Breast epithelium (tissue), 4 donors: ENCODE measurements around the gene SLC30A10. TPM values are rescaled to one million over a fixed set of nuclear protein-coding genes. Genes with fewer than 3 reads are reported as not detected.

ENCODE experiments used
- DNase-seq, 2 donors: peaks; one replicate each; pipeline ENCODE4 v3.0.0-alpha.2; 2019; ENCODE audit warnings: low spot score in 2 of 2
- H3K27ac ChIP-seq, 2 donors: fragments of 200-600 bp; sonication (generic) in 1 of 2; one replicate each; pipeline ENCODE4 v1.5.1; 2016 to 2019; ENCODE audit warnings: mild to moderate bottlenecking in 1 of 2
- H3K27me3 ChIP-seq, 2 donors: fragments of 200-600 bp; sonication (generic) in 1 of 2; one replicate each; pipeline versions ENCODE4 v1.5.1 to v1.6.0; 2017 to 2019; ENCODE audit warnings: control low read depth in 1 of 2, mild to moderate bottlenecking in 1 of 2
- H3K36me3 ChIP-seq: fragments of 200-600 bp; one replicate; pipeline ENCODE4 v1.5.1; 2019
- H3K4me1 ChIP-seq, 2 donors: fragments of 200-600 bp; sonication (generic); one replicate each; pipeline ENCODE4 v1.5.1; 2016 to 2019; ENCODE audit warnings: control low read depth in 1 of 2
- H3K4me3 ChIP-seq, 3 donors: fragments of 200-600 bp; sonication (generic); 1 replicate in 2 of 3; 2 replicates in 1 of 3; pipeline ENCODE4 v1.5.1; 2016 to 2019; ENCODE audit warnings: mild to moderate bottlenecking in 3 of 3, moderate library complexity in 2 of 3
- H3K9me3 ChIP-seq, 2 donors: fragments of 200-600 bp; sonication (generic) in 1 of 2; one replicate each; pipeline ENCODE4 v1.5.1; 2016 to 2019; ENCODE audit warnings: control low read depth in 1 of 2
- POLR2A ChIP-seq: fragments of 450-650 bp; IDR thresholded peaks from one replicate; pipeline ENCODE4 v1.6.1; 2016; ENCODE audit warnings: antibody characterized with exemption, mild to moderate bottlenecking, moderate library complexity
- POLR2AphosphoS5 ChIP-seq, 3 donors: sonication (generic); formaldehyde crosslinking; IDR thresholded peaks; one replicate each; pipeline ENCODE4 v1.6.1; 2017; ENCODE audit warnings: antibody characterized with exemption in 3 of 3
- intact Hi-C: fragments of 100-400 bp; cut with DNase I; formaldehyde crosslinking; loops from one replicate; pipeline ENCODE4 v1.15.1; 2023; ENCODE audit warnings: low total_unique reads
- total RNA-seq, 3 donors: library from RNA; depleted of rRNA; stranded (reverse); fragments of >200 nt; gene quantifications; one replicate each; pipeline ENCODE4 v1.1.0, GENCODE V29; 2016
- TF ChIP-seq, protein P1 (sequence below), 3 donors: fragments of 450-650 bp; IDR thresholded peaks; one replicate each; pipeline ENCODE4 v1.5.1; 2016 to 2017; ENCODE audit warnings: antibody characterized with exemption in 3 of 3, mild to moderate bottlenecking in 3 of 3, moderate library complexity in 3 of 3

The SLC30A10 gene
- not detected for total RNA-seq

DNA sequence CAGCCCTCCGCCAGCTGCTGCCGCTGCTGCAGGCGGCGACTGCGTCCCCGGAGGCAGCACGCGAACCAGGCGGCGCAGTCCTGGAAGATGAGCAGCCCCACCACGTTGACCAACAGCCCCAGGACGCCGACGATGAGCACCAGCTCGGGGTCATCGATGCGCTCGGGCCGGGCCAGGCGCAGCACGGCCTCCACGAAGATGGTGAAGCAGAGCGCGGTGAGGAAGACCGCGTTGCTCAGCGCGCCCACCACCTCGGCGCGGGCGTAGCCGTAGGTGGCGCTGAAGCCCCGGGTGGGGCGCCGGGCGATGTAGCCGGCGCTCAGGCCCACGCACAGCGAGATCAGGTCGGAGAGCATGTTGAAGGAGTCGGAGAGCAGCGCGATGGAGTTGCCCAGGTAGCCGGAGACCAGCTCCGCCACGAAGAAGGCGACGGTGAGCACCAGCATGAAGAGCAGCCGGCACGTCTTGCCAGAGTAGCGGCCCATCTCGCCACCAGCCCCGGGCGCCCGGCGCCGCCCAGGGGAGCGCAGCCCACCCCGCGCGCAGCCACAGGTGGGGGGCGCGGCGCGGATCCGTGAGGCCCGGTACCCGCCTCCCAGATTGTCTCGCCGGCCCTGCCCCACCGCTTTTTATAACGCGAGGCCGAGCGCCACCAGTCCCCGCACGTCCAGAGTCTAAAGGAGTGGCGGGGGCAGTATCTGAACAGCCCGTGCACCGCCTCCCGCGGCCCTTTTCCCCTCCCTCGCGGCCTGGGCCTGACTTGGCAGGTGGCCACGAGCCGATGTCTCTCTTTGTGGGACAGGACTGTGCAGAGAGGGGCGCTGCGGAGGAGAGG lies at the start of gene SLC30A10:
Gene SLC30A10, minus strand, starts transcription at position 602 of the 835 bp plus-strand sequence. Its CDS starts 117 bp downstream, at position 485.
- no peak for DNase-seq
- H3K4me3 ChIP-seq = peak within 1 kb of the TSS; percentile 36 to 65 (median 37)
- H3K9me3 ChIP-seq = no peaks in the 10 kb centered on the region
- peaks cover 0 to 19% of the 10 kb centered on the region in 2 donors for H3K27me3 ChIP-seq
- no peaks in the 10 kb centered on the region for H3K36me3 ChIP-seq
- H3K4me1 ChIP-seq = peaks cover 0 to 4% of the 10 kb centered on the region in 2 donors
- no peak for TF ChIP-seq POLR2A
- TF ChIP-seq, protein P1, sequence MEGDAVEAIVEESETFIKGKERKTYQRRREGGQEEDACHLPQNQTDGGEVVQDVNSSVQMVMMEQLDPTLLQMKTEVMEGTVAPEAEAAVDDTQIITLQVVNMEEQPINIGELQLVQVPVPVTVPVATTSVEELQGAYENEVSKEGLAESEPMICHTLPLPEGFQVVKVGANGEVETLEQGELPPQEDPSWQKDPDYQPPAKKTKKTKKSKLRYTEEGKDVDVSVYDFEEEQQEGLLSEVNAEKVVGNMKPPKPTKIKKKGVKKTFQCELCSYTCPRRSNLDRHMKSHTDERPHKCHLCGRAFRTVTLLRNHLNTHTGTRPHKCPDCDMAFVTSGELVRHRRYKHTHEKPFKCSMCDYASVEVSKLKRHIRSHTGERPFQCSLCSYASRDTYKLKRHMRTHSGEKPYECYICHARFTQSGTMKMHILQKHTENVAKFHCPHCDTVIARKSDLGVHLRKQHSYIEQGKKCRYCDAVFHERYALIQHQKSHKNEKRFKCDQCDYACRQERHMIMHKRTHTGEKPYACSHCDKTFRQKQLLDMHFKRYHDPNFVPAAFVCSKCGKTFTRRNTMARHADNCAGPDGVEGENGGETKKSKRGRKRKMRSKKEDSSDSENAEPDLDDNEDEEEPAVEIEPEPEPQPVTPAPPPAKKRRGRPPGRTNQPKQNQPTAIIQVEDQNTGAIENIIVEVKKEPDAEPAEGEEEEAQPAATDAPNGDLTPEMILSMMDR (IDR thresholded peaks at IDR 0.05) = no peak
- TF ChIP-seq POLR2AphosphoS5 (IDR thresholded peaks at IDR 0.05) = no peak
- intact Hi-C loops = no loop called here
- H3K27ac ChIP-seq = no peak within 1 kb of the TSS

DNA sequence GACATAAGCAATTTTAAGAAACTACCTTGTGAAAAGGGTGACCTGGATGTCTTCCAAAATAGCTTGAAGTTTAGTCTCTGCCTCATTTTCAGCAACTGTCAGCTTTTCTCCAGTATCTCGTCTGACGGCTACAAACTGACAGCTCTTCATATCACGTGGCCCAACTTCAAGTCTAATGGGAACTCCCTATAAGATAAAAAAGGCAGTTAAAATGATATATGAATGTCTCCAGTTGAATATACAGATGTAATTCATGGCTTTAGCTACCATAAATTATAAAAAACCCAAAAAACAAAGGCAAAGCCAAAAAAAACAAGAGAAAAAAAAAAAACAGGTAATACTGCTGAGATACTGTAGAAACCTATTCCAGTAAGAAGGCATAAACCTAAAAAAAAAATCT lies 44.9 kb upstream of the SLC30A10 start:
- Histone ChIP-seq H3K36me3 (peaks cover 1% of the 10 kb centered on the region), H3K27ac (no peak overlapping the region), H3K4me3 (no peak overlapping the region), H3K4me1 (no peaks in the 10 kb centered on the region), H3K9me3 (no peaks in the 10 kb centered on the region), H3K27me3 (no peaks in the 10 kb centered on the region)
- intact Hi-C loops = no loop called here
- no peak for TF ChIP-seq POLR2A
- TF ChIP-seq, protein P1 (IDR thresholded peaks at IDR 0.05) = no peak
- no peak for TF ChIP-seq POLR2AphosphoS5 (IDR thresholded peaks at IDR 0.05)
- no peak for DNase-seq

DNA sequence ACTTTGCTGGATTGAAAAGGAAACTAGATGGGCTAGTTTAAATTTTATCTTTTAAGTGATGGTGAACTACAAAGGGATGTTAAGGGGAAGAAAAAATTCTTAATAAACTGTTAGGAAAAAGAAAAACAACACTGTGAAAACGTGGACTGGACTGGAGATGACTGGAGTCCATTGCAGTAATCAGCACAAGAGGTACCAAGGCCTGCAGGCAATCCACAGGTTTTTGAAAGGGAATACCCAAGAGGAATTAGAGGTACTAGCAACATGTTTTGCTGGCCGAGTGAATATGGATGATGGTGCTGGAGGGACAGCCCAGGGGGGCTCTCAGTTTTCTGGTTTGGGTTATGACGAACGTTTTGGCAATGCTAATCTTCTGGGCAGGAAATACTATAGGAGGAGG lies 39.0 kb upstream of the SLC30A10 start:
- intact Hi-C loops = no loop called here
- Histone ChIP-seq H3K4me1 (no peaks in the 10 kb centered on the region), H3K4me3 (no peak overlapping the region), H3K36me3 (no peaks in the 10 kb centered on the region), H3K27ac (no peak overlapping the region), H3K9me3 (no peaks in the 10 kb centered on the region), H3K27me3 (no peaks in the 10 kb centered on the region)
- TF ChIP-seq POLR2A (no peak), POLR2AphosphoS5 (IDR thresholded peaks at IDR 0.05) (no peak)
- TF ChIP-seq, protein P1 (IDR thresholded peaks at IDR 0.05) = no peak
- DNase-seq = no peak

DNA sequence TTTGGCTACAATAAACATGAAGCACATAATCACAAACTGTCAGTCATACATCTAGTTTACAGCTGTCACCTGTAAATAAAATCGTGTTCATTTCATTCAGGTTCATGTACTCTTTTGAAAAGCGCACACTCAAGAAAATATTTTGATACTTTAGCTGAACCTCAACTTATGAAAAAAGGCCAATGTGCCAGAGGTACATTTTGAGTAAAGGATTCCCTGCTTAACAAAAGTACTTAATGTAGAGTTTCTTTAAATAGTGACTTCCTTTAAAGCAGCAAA lies 37.7 kb upstream of the SLC30A10 start:
- intact Hi-C loops = no loop called here
- no peak overlapping the region for H3K4me3 ChIP-seq
- DNase-seq = no peak
- no peaks in the 10 kb centered on the region for H3K27me3 ChIP-seq
- H3K9me3 ChIP-seq = no peaks in the 10 kb centered on the region
- TF ChIP-seq POLR2A (no peak), POLR2AphosphoS5 (IDR thresholded peaks at IDR 0.05) (no peak)
- TF ChIP-seq, protein P1 (IDR thresholded peaks at IDR 0.05) = no peak
- no peaks in the 10 kb centered on the region for H3K4me1 ChIP-seq
- H3K36me3 ChIP-seq = no peaks in the 10 kb centered on the region
- H3K27ac ChIP-seq = no peak overlapping the region

DNA sequence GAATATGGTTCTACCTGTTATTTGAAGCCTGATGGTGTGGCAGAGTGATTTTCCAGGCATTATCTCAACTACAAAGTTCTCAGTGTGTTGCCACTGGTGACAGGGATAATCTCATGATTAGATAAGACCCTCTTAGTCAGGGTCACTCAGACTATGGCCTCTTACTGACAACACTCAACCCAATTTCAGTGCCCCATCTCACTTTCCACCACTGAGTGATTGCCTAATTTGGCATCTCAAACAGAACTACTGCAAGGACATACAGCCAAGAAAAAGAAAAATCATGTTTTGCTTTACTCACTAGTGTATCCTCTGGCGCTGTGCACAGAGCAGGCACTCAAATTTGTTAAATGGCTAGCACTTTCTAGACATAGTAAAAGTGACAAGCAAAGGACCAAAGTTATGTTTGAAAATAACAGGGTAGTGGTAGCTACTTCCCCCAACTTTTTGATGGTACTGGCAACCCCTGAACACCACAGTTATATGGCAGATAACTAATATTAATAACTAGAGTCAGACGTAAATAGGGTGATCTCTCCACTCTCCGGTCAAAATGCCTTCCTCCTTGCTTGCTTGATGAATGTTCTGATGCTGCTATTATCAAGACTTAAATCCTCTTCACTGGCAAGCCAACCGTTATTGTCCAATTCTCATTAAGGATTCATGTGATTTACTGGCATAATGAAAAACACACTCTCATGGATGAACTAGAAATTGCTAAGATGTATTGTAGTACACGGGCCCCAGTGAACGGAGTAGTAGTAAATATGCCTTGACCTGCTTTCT lies 37.1 kb upstream of the SLC30A10 start:
- TF ChIP-seq POLR2A (no peak), POLR2AphosphoS5 (IDR thresholded peaks at IDR 0.05) (no peak)
- TF ChIP-seq, protein P1 (IDR thresholded peaks at IDR 0.05) = no peak
- no peak for DNase-seq
- intact Hi-C loops = no loop called here

More for the DNA sequence above, 37.1 kb upstream of the SLC30A10 start:
- Histone ChIP-seq H3K9me3 (no peaks in the 10 kb centered on the region), H3K27me3 (no peaks in the 10 kb centered on the region), H3K27ac (no peak overlapping the region), H3K4me1 (no peaks in the 10 kb centered on the region), H3K4me3 (no peak overlapping the region), H3K36me3 (no peaks in the 10 kb centered on the region)
